ELR (cell line): Measurements from ENCODE around the gene KCNB1.

Source experiments
- DNase-seq: peaks from one replicate; pipeline ENCODE4 v3.0.0-alpha.2; 2015; ENCODE audit warnings: low read depth

KCNB1 gene

GRCh38 chr20:49497398-49497669, 14.9 kb upstream of the KCNB1 start:
- DNase-seq: no peak

GRCh38 chr20:49496553-49497397, 14.3 kb upstream of the KCNB1 start:
- DNase-seq: no peak

- DNase-seq: no peak
These were observed 13.6 kb upstream of the KCNB1 start for GRCh38 chr20:49496043-49496442.

GRCh38 chr20:49490689-49491088, 8.2 kb upstream of the KCNB1 start:
- no peak for DNase-seq

GRCh38 chr20:49489688-49490087, 7.2 kb upstream of the KCNB1 start:
- DNase-seq: no peak

GRCh38 chr20:49486064-49486463, 3.6 kb upstream of the KCNB1 start:
- DNase-seq: no peak

- no peak for DNase-seq
These were observed 3.1 kb upstream of the KCNB1 start for GRCh38 chr20:49485563-49485962.

GRCh38 chr20:49484180-49485140, 2.0 kb upstream of the KCNB1 start:
- DNase-seq: peak; percentile 86

- DNase-seq: no peak
These were observed 1.2 kb upstream of the KCNB1 start for GRCh38 chr20:49483696-49484123.

GRCh38 chr20:49483018-49483695, 689 bp upstream of the KCNB1 start:
- no peak for DNase-seq

- DNase-seq: no peak
These were observed 295 bp downstream of the KCNB1 start for GRCh38 chr20:49482173-49482572.

- DNase-seq: no peak
These were observed 1.4 kb downstream of the KCNB1 start for GRCh38 chr20:49481116-49481515.

GRCh38 chr20:49480236-49480635, 2.2 kb downstream of the KCNB1 start:
- DNase-seq: no peak

GRCh38 chr20:49479785-49480184, 2.7 kb downstream of the KCNB1 start:
- DNase-seq: no peak

- DNase-seq: no peak
These were observed 3.4 kb downstream of the KCNB1 start for GRCh38 chr20:49478754-49479689.

GRCh38 chr20:49478266-49478665, 4.2 kb downstream of the KCNB1 start:
- no peak for DNase-seq

- no peak for DNase-seq
These were observed 5.3 kb downstream of the KCNB1 start for GRCh38 chr20:49477200-49477599.

GRCh38 chr20:49476016-49476355, 6.5 kb downstream of the KCNB1 start:
- peak; percentile 22 for DNase-seq

GRCh38 chr20:49475292-49476015, 7.0 kb downstream of the KCNB1 start:
- no peak for DNase-seq

- no peak for DNase-seq
These were observed 11.1 kb downstream of the KCNB1 start for GRCh38 chr20:49471397-49471796.

- no peak for DNase-seq
These were observed 11.5 kb downstream of the KCNB1 start for GRCh38 chr20:49470922-49471321.
